OCI-LY1 (cell line): ENCODE data around the gene FAM210B.

Experiments used
- H2AFZ ChIP-seq: fragments of 200-600 bp; sonication (generic), shearing (Covaris generic); 2 replicates; pipeline ENCODE4 v1.6.0; 2014; ENCODE audit warnings: antibody characterized with exemption, mild to moderate bottlenecking, low read length
- H3F3A ChIP-seq: fragments of 200-600 bp; sonication (generic), shearing (Covaris generic); 2 replicates; pipeline ENCODE4 v1.6.0; 2014; ENCODE audit warnings: mild to moderate bottlenecking, antibody characterized with exemption, low read length, moderate library complexity; ENCODE audit not compliant: insufficient read depth
- H3K27ac ChIP-seq: fragments of 200-600 bp; sonication (generic); 2 replicates; pipeline ENCODE4 v1.5.1; 2014; ENCODE audit warnings: low read length, mixed run types, mild to moderate bottlenecking, low read depth; ENCODE audit not compliant: poor library complexity, severe bottlenecking
- H3K27me3 ChIP-seq: fragments of 200-600 bp; sonication (generic); 2 replicates; pipeline ENCODE4 v1.6.0; 2014; ENCODE audit warnings: antibody characterized with exemption, mild to moderate bottlenecking, low read length, moderate library complexity; ENCODE audit not compliant: insufficient read depth
- H3K36me3 ChIP-seq: fragments of 200-600 bp; sonication (generic); 2 replicates; pipeline ENCODE4 v1.6.1; 2014; ENCODE audit warnings: mild to moderate bottlenecking, antibody characterized with exemption, low read length, moderate library complexity, mixed read lengths; ENCODE audit not compliant: insufficient read depth
- H3K4me1 ChIP-seq: fragments of 200-600 bp; sonication (generic); 2 replicates; pipeline ENCODE4 v1.5.1; 2014; ENCODE audit warnings: mild to moderate bottlenecking, low read length, moderate library complexity; ENCODE audit not compliant: insufficient read depth, severe bottlenecking
- H3K4me2 ChIP-seq: fragments of 200-600 bp; sonication (generic), shearing (Covaris generic); 2 replicates; pipeline ENCODE4 v1.6.1; 2014; ENCODE audit warnings: low read length
- H3K4me3 ChIP-seq: fragments of 200-600 bp; sonication (generic); 2 replicates; pipeline ENCODE4 v1.5.1; 2014; ENCODE audit warnings: low read length, low read depth, mild to moderate bottlenecking, mixed read lengths; ENCODE audit not compliant: poor library complexity, severe bottlenecking
- H3K79me2 ChIP-seq: fragments of 200-600 bp; shearing (Covaris generic); 2 replicates; pipeline ENCODE4 v1.6.1; 2016; ENCODE audit warnings: mixed run types, low read length, mixed read lengths; ENCODE audit not compliant: insufficient read depth
- H3K9ac ChIP-seq: fragments of 200-600 bp; sonication (generic), shearing (Covaris generic); 2 replicates; pipeline ENCODE4 v1.6.1; 2014; ENCODE audit warnings: mild to moderate bottlenecking, low read length, mixed read lengths
- H3K9me2 ChIP-seq: fragments of 200-600 bp; sonication (generic), shearing (Covaris generic); 2 replicates; pipeline ENCODE4 v1.6.1; 2014; ENCODE audit warnings: low read depth, mild to moderate bottlenecking, low read length, mixed read lengths
- H3K9me3 ChIP-seq: fragments of 200-600 bp; shearing (Covaris generic); 2 replicates; pipeline ENCODE4 v1.6.1; 2014; ENCODE audit warnings: low read length, mixed read lengths
- H4K20me1 ChIP-seq: fragments of 200-600 bp; sonication (generic), shearing (Covaris generic); 2 replicates; pipeline ENCODE4 v1.6.0; 2016; ENCODE audit warnings: mild to moderate bottlenecking, low read length; ENCODE audit not compliant: insufficient read depth
- EZH2 ChIP-seq: fragments of 200-600 bp; sonication (generic), shearing (Covaris generic); IDR thresholded peaks from 2 replicates; pipeline ENCODE4 v1.8.0; 2017; ENCODE audit warnings: borderline replicate concordance, mixed run types, mild to moderate bottlenecking, antibody characterized with exemption, low read length, moderate library complexity, mixed read lengths
- TF ChIP-seq, protein P1 (sequence below): fragments of 200-600 bp; sonication (generic), shearing (Covaris generic); IDR thresholded peaks from 2 replicates; pipeline ENCODE4 v1.5.1; 2017; ENCODE audit warnings: mild to moderate bottlenecking, antibody characterized with exemption, low read length, moderate library complexity, mixed read lengths

The FAM210B gene

DNA sequence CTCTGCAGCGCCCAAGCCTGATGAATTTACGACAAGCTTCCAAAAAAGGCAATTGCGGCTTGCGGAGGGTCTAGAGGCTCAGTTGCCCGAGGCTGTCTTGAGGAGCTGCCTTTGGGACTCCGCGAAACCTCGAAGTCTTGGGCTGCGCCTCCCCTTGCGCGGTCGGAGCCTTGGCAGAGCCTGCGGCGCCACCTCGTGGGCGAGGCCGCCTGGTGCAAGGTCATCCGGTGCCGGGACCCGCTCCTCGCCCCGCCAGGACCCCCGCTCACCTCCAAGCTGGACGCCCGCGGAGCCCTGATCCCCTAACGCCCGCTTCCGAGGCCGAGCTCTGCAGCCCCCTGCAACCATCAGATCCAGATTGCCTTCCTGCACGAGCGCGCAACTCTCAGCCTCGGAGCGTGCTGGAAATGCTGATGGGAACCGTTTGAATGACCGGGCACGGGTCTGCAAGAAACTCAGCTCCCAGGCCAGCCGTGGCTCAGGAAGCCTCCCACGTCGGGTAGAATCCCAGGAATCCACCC, 14.9 kb upstream of the FAM210B start:
- no peak overlapping the region for H3K4me2 ChIP-seq
- H3K79me2 ChIP-seq, result no peaks in the 10 kb centered on the region
- H3K27me3 ChIP-seq, result no peaks in the 10 kb centered on the region
- no peaks in the 10 kb centered on the region for H4K20me1 ChIP-seq
- no peak overlapping the region for H2AFZ ChIP-seq
- H3K36me3 ChIP-seq, result no peaks in the 10 kb centered on the region
- TF ChIP-seq EZH2, result no peak
- TF ChIP-seq, protein P1, sequence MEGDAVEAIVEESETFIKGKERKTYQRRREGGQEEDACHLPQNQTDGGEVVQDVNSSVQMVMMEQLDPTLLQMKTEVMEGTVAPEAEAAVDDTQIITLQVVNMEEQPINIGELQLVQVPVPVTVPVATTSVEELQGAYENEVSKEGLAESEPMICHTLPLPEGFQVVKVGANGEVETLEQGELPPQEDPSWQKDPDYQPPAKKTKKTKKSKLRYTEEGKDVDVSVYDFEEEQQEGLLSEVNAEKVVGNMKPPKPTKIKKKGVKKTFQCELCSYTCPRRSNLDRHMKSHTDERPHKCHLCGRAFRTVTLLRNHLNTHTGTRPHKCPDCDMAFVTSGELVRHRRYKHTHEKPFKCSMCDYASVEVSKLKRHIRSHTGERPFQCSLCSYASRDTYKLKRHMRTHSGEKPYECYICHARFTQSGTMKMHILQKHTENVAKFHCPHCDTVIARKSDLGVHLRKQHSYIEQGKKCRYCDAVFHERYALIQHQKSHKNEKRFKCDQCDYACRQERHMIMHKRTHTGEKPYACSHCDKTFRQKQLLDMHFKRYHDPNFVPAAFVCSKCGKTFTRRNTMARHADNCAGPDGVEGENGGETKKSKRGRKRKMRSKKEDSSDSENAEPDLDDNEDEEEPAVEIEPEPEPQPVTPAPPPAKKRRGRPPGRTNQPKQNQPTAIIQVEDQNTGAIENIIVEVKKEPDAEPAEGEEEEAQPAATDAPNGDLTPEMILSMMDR, result peak; percentile 58
- H3K9me2 ChIP-seq, result no peaks in the 10 kb centered on the region
- no peaks in the 10 kb centered on the region for H3F3A ChIP-seq
- H3K4me1 ChIP-seq, result no peaks in the 10 kb centered on the region
- no peak overlapping the region for H3K4me3 ChIP-seq
- no peak overlapping the region for H3K9ac ChIP-seq
- no peaks in the 10 kb centered on the region for H3K9me3 ChIP-seq
- H3K27ac ChIP-seq, result no peak overlapping the region

DNA sequence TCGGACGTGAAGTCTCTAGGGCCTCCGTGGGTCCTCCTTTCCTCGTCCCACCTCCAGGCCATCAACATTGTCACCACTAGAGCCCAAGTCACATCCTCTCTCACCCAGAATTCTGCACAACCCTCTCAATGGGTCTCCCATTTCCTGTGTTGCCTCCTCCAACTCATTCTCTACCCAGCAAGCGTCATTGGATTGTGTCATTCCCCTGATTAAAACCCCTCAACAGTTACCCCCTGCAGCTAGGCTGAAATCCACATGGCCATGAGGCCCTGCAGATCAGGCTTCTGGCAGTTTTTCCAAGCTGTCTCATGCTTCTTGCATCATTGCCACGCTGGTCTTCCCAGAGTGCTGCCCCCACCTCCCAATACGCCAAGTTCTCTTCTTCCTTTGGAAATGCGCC, 12.9 kb upstream of the FAM210B start:
- TF ChIP-seq, protein P1, result no peak
- TF ChIP-seq EZH2, result no peak
- H3K4me2 ChIP-seq, result no peak overlapping the region
- no peak overlapping the region for H3K27ac ChIP-seq
- no peaks in the 10 kb centered on the region for H4K20me1 ChIP-seq
- no peak overlapping the region for H3K4me3 ChIP-seq
- H3K27me3 ChIP-seq, result no peaks in the 10 kb centered on the region
- H3F3A ChIP-seq, result no peaks in the 10 kb centered on the region
- H3K9ac ChIP-seq, result no peak overlapping the region
- no peaks in the 10 kb centered on the region for H3K36me3 ChIP-seq
- H3K9me2 ChIP-seq, result no peaks in the 10 kb centered on the region
- no peaks in the 10 kb centered on the region for H3K79me2 ChIP-seq
- H3K4me1 ChIP-seq, result no peaks in the 10 kb centered on the region
- H2AFZ ChIP-seq, result no peak overlapping the region
- H3K9me3 ChIP-seq, result no peaks in the 10 kb centered on the region

DNA sequence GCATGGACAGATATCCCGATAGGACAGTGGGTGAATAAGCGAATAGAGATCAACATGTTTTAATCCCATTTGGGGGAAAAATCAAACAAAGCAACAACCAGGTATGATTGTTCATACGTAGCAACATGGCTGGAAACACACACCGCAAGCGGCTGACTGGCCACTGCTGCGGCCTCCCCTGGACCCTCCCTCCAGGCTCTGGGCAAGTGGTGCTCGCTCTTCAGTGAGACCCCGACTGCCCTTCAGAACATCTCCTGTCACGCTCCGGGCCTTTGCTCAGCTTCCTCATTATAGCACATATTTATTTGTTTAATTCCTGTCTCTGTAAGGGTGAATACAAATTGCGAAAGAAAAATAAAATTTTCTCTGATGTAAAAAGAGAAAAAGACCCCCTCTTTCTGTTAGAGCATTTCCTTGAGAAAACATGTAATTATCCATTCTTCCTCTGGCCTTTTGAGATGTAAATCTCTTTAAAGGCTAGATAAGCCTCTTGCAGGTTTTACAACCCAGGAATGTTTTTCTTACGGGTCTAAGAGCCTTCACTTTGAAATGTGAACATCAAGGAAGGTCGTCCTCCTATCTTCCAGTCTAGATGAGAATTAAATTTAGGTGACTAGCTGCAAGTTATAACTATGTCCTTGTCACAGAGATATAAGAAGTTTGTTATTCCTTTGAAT, 11.0 kb upstream of the FAM210B start:
- TF ChIP-seq, protein P1, result no peak
- no peak for TF ChIP-seq EZH2
- no peaks in the 10 kb centered on the region for H3F3A ChIP-seq
- no peaks in the 10 kb centered on the region for H3K27me3 ChIP-seq
- no peak overlapping the region for H3K27ac ChIP-seq
- no peaks in the 10 kb centered on the region for H4K20me1 ChIP-seq
- no peaks in the 10 kb centered on the region for H3K79me2 ChIP-seq
- no peaks in the 10 kb centered on the region for H3K9me3 ChIP-seq
- H3K4me1 ChIP-seq, result no peaks in the 10 kb centered on the region
- H3K36me3 ChIP-seq, result no peaks in the 10 kb centered on the region
- H2AFZ ChIP-seq, result no peak overlapping the region
- no peak overlapping the region for H3K4me2 ChIP-seq
- H3K9me2 ChIP-seq, result no peaks in the 10 kb centered on the region
- no peak overlapping the region for H3K4me3 ChIP-seq
- no peak overlapping the region for H3K9ac ChIP-seq
